ENCODE results near the gene AEBP1. TPM values are rescaled to one million over a fixed set of nuclear protein-coding genes. Genes with fewer than 3 reads are reported as not detected.

Gene AEBP1
- total RNA-seq, 1 experiment from 2014 or later: 15.8 TPM

GRCh38 chr7:44150966-44151941, 47.1 kb downstream of the AEBP1 start:
- Histone ChIP-seq H3K36me3 (replicated peaks; ENCODE audit: control insufficient read depth, insufficient read depth, low read length) (no peaks in the 10 kb centered on the region), H3K27me3 (ENCODE audit: control insufficient read depth, insufficient read depth, low read length) (peaks cover 4% of the 10 kb centered on the region; the same call in 1 of the 2 replicates), H3K4me3 (ENCODE audit: insufficient read depth, low read depth, low read length) (no peak overlapping the region)
- DNase-seq: peak; percentile 28

GRCh38 chr7:44151956-44152355, 47.8 kb downstream of the AEBP1 start:
- Histone ChIP-seq H3K36me3 (replicated peaks; ENCODE audit: control insufficient read depth, insufficient read depth, low read length) (no peaks in the 10 kb centered on the region), H3K27me3 (ENCODE audit: control insufficient read depth, insufficient read depth, low read length) (no peaks in the 10 kb centered on the region; the same call in 1 of the 2 replicates), H3K4me3 (ENCODE audit: insufficient read depth, low read depth, low read length) (no peak overlapping the region)
- DNase-seq: peak; percentile 22

- Histone ChIP-seq H3K4me3 (ENCODE audit: insufficient read depth, low read depth, low read length) (no peak overlapping the region), H3K27me3 (ENCODE audit: control insufficient read depth, insufficient read depth, low read length) (no peaks in the 10 kb centered on the region; the same call in 1 of the 2 replicates), H3K36me3 (replicated peaks; ENCODE audit: control insufficient read depth, insufficient read depth, low read length) (no peaks in the 10 kb centered on the region)
- DNase-seq: peak; percentile 60
These were observed 49.1 kb downstream of the AEBP1 start for GRCh38 chr7:44152971-44153947.

- H3K36me3 ChIP-seq (replicated peaks; ENCODE audit: control insufficient read depth, insufficient read depth, low read length): no peaks in the 10 kb centered on the region
- H3K27me3 ChIP-seq (ENCODE audit: control insufficient read depth, insufficient read depth, low read length): no peaks in the 10 kb centered on the region; the same call in 1 of the 2 replicates
- peak; percentile 19 for DNase-seq
- H3K4me3 ChIP-seq (ENCODE audit: insufficient read depth, low read depth, low read length): no peak overlapping the region
These were observed 49.8 kb downstream of the AEBP1 start for GRCh38 chr7:44153948-44154335.

GRCh38 chr7:44154703-44155102, 50.6 kb downstream of the AEBP1 start:
- Histone ChIP-seq H3K27me3 (ENCODE audit: control insufficient read depth, insufficient read depth, low read length) (no peaks in the 10 kb centered on the region), H3K4me3 (ENCODE audit: insufficient read depth, low read depth, low read length) (no peak overlapping the region), H3K36me3 (replicated peaks; ENCODE audit: control insufficient read depth, insufficient read depth, low read length) (no peaks in the 10 kb centered on the region)
- DNase-seq: peak; percentile 15

- Histone ChIP-seq H3K4me3 (ENCODE audit: insufficient read depth, low read depth, low read length) (no peak overlapping the region), H3K36me3 (replicated peaks; ENCODE audit: control insufficient read depth, insufficient read depth, low read length) (no peaks in the 10 kb centered on the region), H3K27me3 (ENCODE audit: control insufficient read depth, insufficient read depth, low read length) (no peaks in the 10 kb centered on the region)
- peak; percentile 18 for DNase-seq
These were observed 51.3 kb downstream of the AEBP1 start for GRCh38 chr7:44155191-44156185.

- Histone ChIP-seq H3K36me3 (replicated peaks; ENCODE audit: control insufficient read depth, insufficient read depth, low read length) (no peaks in the 10 kb centered on the region), H3K4me3 (ENCODE audit: insufficient read depth, low read depth, low read length) (no peak overlapping the region), H3K27me3 (ENCODE audit: control insufficient read depth, insufficient read depth, low read length) (no peaks in the 10 kb centered on the region)
- peak; percentile 22 for DNase-seq
These were observed 52.4 kb downstream of the AEBP1 start for GRCh38 chr7:44156453-44157010.

- Histone ChIP-seq H3K36me3 (replicated peaks; ENCODE audit: control insufficient read depth, insufficient read depth, low read length) (no peaks in the 10 kb centered on the region), H3K27me3 (ENCODE audit: control insufficient read depth, insufficient read depth, low read length) (no peaks in the 10 kb centered on the region), H3K4me3 (ENCODE audit: insufficient read depth, low read depth, low read length) (no peak overlapping the region)
- peak; percentile 76 for DNase-seq
These were observed 53.3 kb downstream of the AEBP1 start for GRCh38 chr7:44157116-44158080.

GRCh38 chr7:44158096-44158872, 54.1 kb downstream of the AEBP1 start:
- Histone ChIP-seq H3K4me3 (ENCODE audit: insufficient read depth, low read depth, low read length) (no peak overlapping the region), H3K36me3 (replicated peaks; ENCODE audit: control insufficient read depth, insufficient read depth, low read length) (no peaks in the 10 kb centered on the region), H3K27me3 (ENCODE audit: control insufficient read depth, insufficient read depth, low read length) (no peaks in the 10 kb centered on the region)
- DNase-seq: peak; percentile 37

DNA sequence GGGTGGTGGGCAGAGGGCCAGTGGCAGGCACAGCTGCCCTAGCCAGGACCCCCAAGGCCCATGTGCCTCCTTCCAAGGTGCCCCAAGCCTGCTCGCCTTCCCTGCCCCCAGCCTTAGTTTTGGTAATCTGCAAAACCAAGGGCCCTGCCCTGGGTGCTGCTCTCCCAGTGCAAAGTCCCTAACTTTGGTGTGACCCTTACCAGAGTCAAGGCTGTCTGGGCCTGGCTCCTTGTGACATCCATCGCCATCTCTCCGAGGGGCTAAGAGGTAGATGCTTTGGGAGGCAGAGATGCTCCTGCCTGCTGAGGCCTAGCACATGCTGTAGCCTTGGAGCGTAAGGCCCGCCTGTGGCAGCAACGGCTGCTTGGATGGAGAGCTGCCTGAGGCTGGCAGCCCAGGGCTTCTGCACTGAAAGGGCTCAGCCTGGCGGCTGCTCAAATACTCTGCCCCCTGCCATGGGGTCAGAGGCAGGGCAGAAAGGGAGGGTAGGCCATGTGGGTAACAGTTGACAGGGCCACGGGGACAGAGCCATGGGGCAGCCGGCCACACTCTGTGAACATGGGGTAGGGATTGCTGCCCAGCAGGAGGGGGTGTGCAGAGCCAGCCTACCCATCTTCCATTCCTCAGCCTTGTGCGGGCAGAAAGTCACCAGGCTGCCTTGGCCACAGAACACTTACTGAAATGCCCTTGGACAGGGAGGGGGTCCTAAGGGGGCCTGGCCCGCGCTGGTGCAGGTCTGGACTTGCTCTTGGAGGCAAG, 54.9 kb downstream of the AEBP1 start:
- H3K4me3 ChIP-seq (ENCODE audit: insufficient read depth, low read depth, low read length): no peak overlapping the region
- H3K27me3 ChIP-seq (ENCODE audit: control insufficient read depth, insufficient read depth, low read length): no peaks in the 10 kb centered on the region
- no peaks in the 10 kb centered on the region for H3K36me3 ChIP-seq (replicated peaks; ENCODE audit: control insufficient read depth, insufficient read depth, low read length)
- DNase-seq: peak; percentile 37

- no peaks in the 10 kb centered on the region for H3K36me3 ChIP-seq (replicated peaks; ENCODE audit: control insufficient read depth, insufficient read depth, low read length)
These were observed 55.9 kb downstream of the AEBP1 start for GRCh38 chr7:44159824-44160630.

More at GRCh38 chr7:44159824-44160630, 55.9 kb downstream of the AEBP1 start:
- DNase-seq: no peak
- no peaks in the 10 kb centered on the region for H3K27me3 ChIP-seq (ENCODE audit: control insufficient read depth, insufficient read depth, low read length)
- no peak overlapping the region for H3K4me3 ChIP-seq (ENCODE audit: insufficient read depth, low read depth, low read length)

All from H7 (cell line).